CD4-positive, alpha-beta memory T cell (primary cell): ENCODE results near the gene GYG2. TPM values are rescaled to one million over a fixed set of nuclear protein-coding genes. Genes with fewer than 3 reads are reported as not detected.
"Not testable (repeated sequence)": the region's sequence is repeated elsewhere in the genome, so short reads cannot be mapped to it uniquely, and the experiment has no call there.

ENCODE experiments used
- CTCF ChIA-PET: fragments of 350-600 bp; sonication (Branson Sonifier 250); formaldehyde crosslinking; loops from one replicate; lab custom pipeline; 2021; ENCODE audit warnings: inconsistent platforms; ENCODE audit not compliant: partially characterized antibody; lab: Charles Lee
- POLR2A ChIA-PET: fragments of 350-600 bp; sonication (Branson Sonifier 250); formaldehyde crosslinking; loops from one replicate; lab custom pipeline; 2021; ENCODE audit not compliant: partially characterized antibody; lab: Charles Lee
- DNase-seq, 5 donors: peaks; one replicate each; pipeline versions ENCODE4 v3.0.0 to v3.0.0-alpha.2; 2020 to 2022; ENCODE audit warnings: mixed read lengths in 1 of 5
- H3K27ac ChIP-seq: one replicate; pipeline ENCODE4 v1.7.0; 2013; ENCODE audit warnings: low read depth, low read length
- H3K27me3 ChIP-seq: 2 replicates; pipeline ENCODE4 v1.7.0; 2013; ENCODE audit warnings: mild to moderate bottlenecking, low read length, moderate library complexity; ENCODE audit not compliant: insufficient read depth
- H3K36me3 ChIP-seq: 2 replicates; pipeline ENCODE4 v1.7.0; 2013; ENCODE audit warnings: mild to moderate bottlenecking, low read length, moderate library complexity; ENCODE audit not compliant: insufficient read depth
- H3K4me1 ChIP-seq: 2 replicates; pipeline ENCODE4 v1.7.0; 2013; ENCODE audit warnings: mild to moderate bottlenecking, low read length, moderate library complexity; ENCODE audit not compliant: insufficient read depth
- H3K4me3 ChIP-seq, 2 donors: one replicate each; pipeline ENCODE4 v1.7.0; 2013; ENCODE audit warnings: low read length in 2 of 2, mild to moderate bottlenecking in 1 of 2
- H3K9me3 ChIP-seq, 2 donors: one replicate each; pipeline ENCODE4 v1.7.0; 2013; ENCODE audit warnings: low read length in 2 of 2, control low read depth in 1 of 2; ENCODE audit not compliant: control insufficient read depth in 1 of 2
- H3K27ac Mint-ChIP-seq, 7 donors: one replicate each; pipeline ENCODE4 v1.8.0; 2020 to 2021; ENCODE audit warnings: mixed read lengths in 7 of 7, mild to moderate bottlenecking in 6 of 7, inconsistent platforms in 3 of 7, moderate library complexity in 3 of 7
- H3K27me3 Mint-ChIP-seq, 2 donors: one replicate each; pipeline ENCODE4 v1.8.0; 2020 to 2021; ENCODE audit warnings: mixed read lengths in 2 of 2
- H3K36me3 Mint-ChIP-seq, 2 donors: one replicate each; pipeline ENCODE4 v1.8.0; 2020 to 2021; ENCODE audit warnings: mixed read lengths in 2 of 2, inconsistent platforms in 1 of 2, mild to moderate bottlenecking in 1 of 2
- H3K4me1 Mint-ChIP-seq, 4 donors: one replicate each; pipeline ENCODE4 v1.8.0; 2020 to 2021; ENCODE audit warnings: mixed read lengths in 4 of 4, mild to moderate bottlenecking in 1 of 4
- H3K4me3 Mint-ChIP-seq, 8 donors: one replicate each; pipeline ENCODE4 v1.8.0; 2020 to 2021; ENCODE audit warnings: mixed read lengths in 8 of 8, mild to moderate bottlenecking in 7 of 8, moderate library complexity in 6 of 8, inconsistent platforms in 3 of 8
- H3K9me3 Mint-ChIP-seq, 8 donors: one replicate each; pipeline ENCODE4 v1.8.0; 2020 to 2021; ENCODE audit warnings: mixed read lengths in 8 of 8, mild to moderate bottlenecking in 5 of 8, inconsistent platforms in 3 of 8, moderate library complexity in 1 of 8
- intact Hi-C: fragments of 100-400 bp; cut with micrococcal nuclease; formaldehyde crosslinking; loops from one replicate; pipeline ENCODE4 v1.15.1; 2023
- polyA plus RNA-seq, 2 donors: library from polyadenylated mRNA; unstranded; fragments of 300-500 nt; fragmentation: Illumina TruSeq; gene quantifications; one replicate each; pipeline ENCODE4 v1.2.3, GENCODE V29; 2021
- total RNA-seq, 2 experiments: library from RNA; stranded (reverse); gene quantifications; one replicate each; pipeline ENCODE4 v1.2.3, GENCODE V29; 2021

The GYG2 gene
- total and polyA plus RNA-seq, 4 experiments from 2014 or later = not detected

DNA sequence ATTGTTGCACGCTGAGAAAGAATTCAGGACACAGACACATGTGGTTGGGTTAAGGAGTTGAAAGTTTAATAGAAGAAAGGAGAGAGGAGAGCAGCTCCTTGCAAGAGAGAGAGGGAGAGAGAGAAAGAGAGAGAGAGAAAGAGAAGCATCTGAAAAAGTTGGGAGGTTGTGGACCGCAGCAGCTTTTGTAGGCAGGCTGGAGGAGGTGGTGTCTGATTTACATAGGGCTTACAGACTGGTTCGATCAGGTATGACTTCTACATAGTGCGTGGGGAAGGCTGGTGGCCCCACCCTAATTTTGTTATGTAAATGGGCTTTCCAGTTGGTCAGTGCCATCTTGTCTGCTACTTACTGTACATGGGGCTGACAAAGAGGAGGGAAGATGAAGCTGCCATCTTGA is 27.5 kb upstream of the GYG2 start:
- no peaks in the 10 kb centered on the region for H3K36me3 Mint-ChIP-seq
- Histone ChIP-seq H3K27ac (no peak overlapping the region), H3K4me3 (no peak overlapping the region), H3K4me1 (no peaks in the 10 kb centered on the region), H3K36me3 (no peaks in the 10 kb centered on the region), H3K27me3 (no peaks in the 10 kb centered on the region), H3K9me3 (no peaks in the 10 kb centered on the region)
- CTCF ChIA-PET = no interaction called here
- H3K27me3 Mint-ChIP-seq = peaks cover 0 to 2% of the 10 kb centered on the region in 2 donors
- peaks cover 0 to 2% (median 0%) of the 10 kb centered on the region in 8 donors for H3K9me3 Mint-ChIP-seq
- H3K4me1 Mint-ChIP-seq = no peaks in the 10 kb centered on the region
- H3K4me3 Mint-ChIP-seq = no peak overlapping the region
- POLR2A ChIA-PET = no interaction called here
- no peak overlapping the region for H3K27ac Mint-ChIP-seq
- intact Hi-C loops = no loop called here
- no peak for DNase-seq

DNA sequence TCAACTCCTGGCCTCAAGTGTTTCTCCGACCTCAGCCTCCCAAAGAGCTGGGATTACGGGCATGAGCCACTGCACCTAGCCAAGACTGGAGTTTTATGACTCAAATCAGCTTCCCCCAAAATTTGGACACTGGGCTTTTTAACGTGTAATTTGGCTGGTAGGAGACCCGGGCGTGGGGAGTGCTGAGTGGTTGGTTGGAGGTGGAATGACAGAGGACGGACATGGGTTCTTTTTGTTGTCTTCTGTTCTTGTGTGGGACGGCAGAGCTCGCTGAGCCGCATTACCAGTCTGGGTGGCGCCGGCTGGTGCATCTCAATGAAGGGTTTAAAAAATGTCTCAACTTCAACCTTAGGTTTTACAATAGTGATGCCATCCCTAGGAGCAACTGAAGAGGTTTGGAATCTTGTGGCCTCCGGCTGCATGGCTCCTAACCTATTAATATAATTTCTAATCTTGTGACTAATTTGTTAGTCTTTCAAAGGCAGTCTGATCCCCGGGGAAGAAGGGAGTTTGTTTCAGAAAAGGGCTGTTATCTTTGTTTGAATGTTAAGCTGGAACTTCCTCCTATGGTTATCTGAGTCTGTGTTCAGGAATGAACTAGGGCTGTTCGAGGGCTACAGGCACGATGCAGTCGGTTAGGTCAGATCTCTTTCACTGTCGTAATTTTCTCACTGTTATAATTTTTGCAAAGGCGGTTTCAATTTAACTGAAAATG is 26.2 kb upstream of the GYG2 start:
- intact Hi-C loops, POLR2A ChIA-PET: not testable (repeated sequence)

DNA sequence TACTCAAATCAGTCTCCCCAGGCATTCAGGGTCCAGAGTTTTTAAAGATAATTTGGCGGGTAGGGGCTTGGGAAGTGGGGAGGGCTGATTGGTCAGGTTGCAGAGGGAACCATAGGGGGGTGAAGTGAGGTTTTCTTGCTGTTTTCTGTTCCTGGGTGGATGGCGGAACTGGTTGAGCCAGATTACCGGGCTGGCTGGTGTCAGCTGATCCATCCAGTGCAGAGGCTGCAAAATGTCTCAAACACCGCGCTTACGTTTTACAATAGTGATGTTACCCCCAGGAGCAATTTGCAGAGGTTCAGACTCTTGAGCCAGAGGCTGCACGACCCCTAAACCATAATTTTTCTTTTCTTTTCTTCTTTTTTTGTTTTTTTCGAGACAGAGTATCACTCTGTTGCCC is 25.2 kb upstream of the GYG2 start:
- H3K36me3 Mint-ChIP-seq, H3K27me3 Mint-ChIP-seq, H3K27ac Mint-ChIP-seq, H3K9me3 ChIP-seq, H3K27me3 ChIP-seq, H3K4me3 Mint-ChIP-seq, intact Hi-C loops, H3K4me1 ChIP-seq, H3K4me3 ChIP-seq, CTCF ChIA-PET, DNase-seq, H3K9me3 Mint-ChIP-seq, H3K36me3 ChIP-seq, H3K27ac ChIP-seq, H3K4me1 Mint-ChIP-seq, POLR2A ChIA-PET: not testable (repeated sequence)

More for the DNA sequence above, 26.2 kb upstream of the GYG2 start:
- H3K4me3 Mint-ChIP-seq, H3K4me1 Mint-ChIP-seq, H3K36me3 Mint-ChIP-seq, H3K4me1 ChIP-seq, DNase-seq, H3K9me3 Mint-ChIP-seq, H3K36me3 ChIP-seq, CTCF ChIA-PET, H3K27me3 Mint-ChIP-seq, H3K9me3 ChIP-seq, H3K4me3 ChIP-seq, H3K27ac ChIP-seq, H3K27me3 ChIP-seq: not testable (repeated sequence)
- peak overlapping the region in 1 of 7 donors; percentile 13 for H3K27ac Mint-ChIP-seq

DNA sequence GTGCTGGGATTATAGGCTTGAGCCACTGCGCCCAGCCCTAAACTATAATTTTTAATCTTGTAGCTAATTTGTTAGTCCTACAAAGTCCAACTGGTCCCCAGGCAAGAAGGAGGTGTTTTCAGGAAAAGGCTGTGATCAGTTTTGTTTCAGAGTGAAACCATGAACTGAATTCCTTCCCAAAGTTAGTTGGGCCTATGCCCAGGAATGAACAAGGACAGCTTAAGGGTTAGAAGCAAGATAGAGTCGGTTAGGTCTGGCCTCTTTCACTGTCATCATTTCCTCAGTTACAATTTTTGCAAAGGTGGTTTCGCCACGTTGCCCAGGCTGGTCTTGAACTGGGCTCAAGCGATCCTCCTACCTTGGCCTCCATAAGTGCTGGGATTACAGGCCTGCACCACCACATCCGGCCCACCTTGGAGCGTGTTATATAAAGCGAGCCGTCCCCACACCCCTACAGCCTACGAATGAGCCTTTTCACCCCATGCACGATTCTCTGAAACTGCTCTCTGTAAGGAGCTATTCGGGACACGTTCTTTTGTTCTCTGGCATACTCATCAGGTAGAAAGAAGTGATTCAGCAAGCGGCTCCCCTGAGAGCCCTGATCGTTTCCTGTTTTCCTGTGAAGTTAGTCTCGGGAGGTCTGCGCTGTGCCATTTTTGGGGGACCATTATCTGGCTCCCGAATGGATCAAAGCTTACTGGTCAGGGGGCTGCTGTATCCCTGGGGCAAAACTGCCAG is 24.5 kb upstream of the GYG2 start:
- H3K9me3 Mint-ChIP-seq, H3K36me3 Mint-ChIP-seq, H3K27me3 Mint-ChIP-seq, H3K4me3 ChIP-seq, POLR2A ChIA-PET, H3K4me1 ChIP-seq, H3K27ac Mint-ChIP-seq, H3K27me3 ChIP-seq, H3K4me3 Mint-ChIP-seq, H3K27ac ChIP-seq, DNase-seq, intact Hi-C loops, H3K36me3 ChIP-seq, H3K9me3 ChIP-seq, H3K4me1 Mint-ChIP-seq, CTCF ChIA-PET: not testable (repeated sequence)

DNA sequence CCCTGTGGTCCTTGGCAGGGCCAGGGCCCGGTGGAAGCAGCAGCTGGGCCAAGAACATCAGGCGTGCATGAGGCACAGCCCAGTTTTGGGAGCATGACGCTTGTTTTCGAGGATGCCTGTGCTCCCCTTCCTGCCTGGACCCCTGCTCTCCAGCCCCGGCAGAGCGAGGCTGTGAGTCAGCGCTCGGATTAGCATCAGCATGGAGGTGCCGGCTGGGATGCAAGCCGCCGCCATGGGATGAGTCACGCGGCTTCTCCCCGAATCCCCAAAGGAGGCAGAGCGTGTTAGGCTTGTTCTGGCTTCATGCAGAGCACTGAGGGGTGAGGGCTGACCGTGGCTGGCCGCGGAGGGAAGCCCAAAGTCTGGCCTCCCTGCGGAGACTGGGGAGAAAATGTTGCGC is 23.9 kb upstream of the GYG2 start:
- H3K9me3 Mint-ChIP-seq, H3K4me1 Mint-ChIP-seq, H3K36me3 Mint-ChIP-seq, H3K4me1 ChIP-seq, H3K4me3 Mint-ChIP-seq, CTCF ChIA-PET, H3K4me3 ChIP-seq, H3K27ac ChIP-seq, H3K27me3 ChIP-seq, DNase-seq, intact Hi-C loops, POLR2A ChIA-PET, H3K36me3 ChIP-seq, H3K27me3 Mint-ChIP-seq, H3K27ac Mint-ChIP-seq, H3K9me3 ChIP-seq: not testable (repeated sequence)

DNA sequence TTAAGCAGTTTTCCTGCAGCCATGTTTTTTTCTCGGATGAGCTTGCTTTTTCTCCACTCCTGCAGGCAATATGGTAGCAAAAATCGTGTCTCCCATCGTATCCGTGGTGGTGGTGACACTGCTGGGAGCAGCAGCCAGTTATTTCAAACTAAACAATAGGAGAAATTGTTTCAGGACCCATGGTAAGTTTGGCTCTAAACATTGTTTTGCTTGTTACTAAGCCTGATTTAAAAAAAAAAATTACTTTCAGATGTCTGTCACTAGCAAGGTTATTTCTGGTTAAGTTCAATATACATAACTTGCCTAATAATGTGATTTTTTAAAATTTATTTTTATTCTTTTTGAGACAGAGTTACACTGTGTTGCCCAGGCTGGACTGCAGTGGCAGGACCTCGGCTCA is 17.5 kb upstream of the GYG2 start:
- Histone ChIP-seq H3K4me3 (no peak overlapping the region), H3K27me3 (no peaks in the 10 kb centered on the region), H3K27ac (no peak overlapping the region), H3K9me3 (no peaks in the 10 kb centered on the region), H3K4me1 (no peaks in the 10 kb centered on the region), H3K36me3 (no peaks in the 10 kb centered on the region)
- Mint-ChIP-seq H3K4me3 (no peak overlapping the region), H3K9me3 (no peaks in the 10 kb centered on the region), H3K27ac (no peak overlapping the region), H3K36me3 (no peaks in the 10 kb centered on the region), H3K4me1 (peaks cover 0 to 4% (median 3%) of the 10 kb centered on the region in 4 donors), H3K27me3 (peaks cover 3% of the 10 kb centered on the region in 2 donors)
- intact Hi-C loops = no loop called here
- POLR2A ChIA-PET = no interaction called here
- CTCF ChIA-PET = no interaction called here
- DNase-seq = no peak

DNA sequence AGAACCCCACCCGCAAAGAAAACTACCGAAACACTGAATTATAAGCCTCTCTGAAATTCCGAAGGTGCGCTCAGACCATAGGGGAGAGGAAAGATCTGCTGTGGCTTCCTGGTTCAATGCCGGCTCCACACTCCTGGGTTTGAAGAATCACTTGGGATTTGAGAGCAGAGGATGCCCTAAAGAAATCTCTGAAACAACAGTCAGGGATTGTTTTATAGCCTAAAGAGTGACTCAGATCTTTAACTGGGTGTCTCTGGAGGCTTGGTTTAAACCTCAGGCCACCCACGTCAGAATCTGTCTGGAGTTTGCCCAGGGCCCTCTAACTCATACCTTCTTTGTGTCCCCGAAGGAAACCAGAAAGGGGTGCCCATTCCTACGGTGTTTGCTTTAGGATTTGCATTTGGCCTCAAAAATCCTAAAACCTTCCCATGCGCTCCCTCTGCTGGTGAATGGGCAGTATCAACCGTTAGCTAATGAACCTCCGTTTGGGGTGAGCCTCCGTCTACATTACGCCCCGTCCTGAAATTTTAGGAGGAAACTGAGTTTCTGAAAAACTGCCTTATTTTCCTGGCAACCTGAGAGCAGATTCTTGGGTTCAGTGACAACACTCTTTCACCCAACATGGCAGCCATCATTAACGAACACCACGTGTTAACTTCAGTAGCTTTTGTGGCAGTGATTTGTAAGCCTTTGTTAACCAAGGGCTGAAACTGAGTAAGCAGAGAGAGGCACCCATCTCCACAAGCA is 16.4 kb upstream of the GYG2 start:
- H3K27me3 Mint-ChIP-seq, H3K4me3 ChIP-seq, H3K4me1 ChIP-seq, H3K27me3 ChIP-seq, H3K4me1 Mint-ChIP-seq, H3K36me3 Mint-ChIP-seq, H3K9me3 Mint-ChIP-seq, H3K9me3 ChIP-seq, POLR2A ChIA-PET, intact Hi-C loops, H3K36me3 ChIP-seq, H3K27ac ChIP-seq: not testable (repeated sequence)
- Mint-ChIP-seq H3K27ac (peak overlapping the region in 3 of 7 donors; percentile 2 to 90 (median 57)), H3K4me3 (peak overlapping the region; percentile 19 to 85 (median 72))
- CTCF ChIA-PET = interaction anchor here (0.7 kb wide), 1 partner anchor 9 kb away, joined by 3 read pairs; no protein-coding TSS in a partner anchor
- DNase-seq = peak in 4 of 5 donors; percentile 38 to 54 (median 43)
